HepG2 (cell line): Measurements from ENCODE around the gene PDCD10.

ENCODE experiments used
- CTCF ChIP-seq: sonication (generic); formaldehyde crosslinking; IDR thresholded peaks from 2 replicates; pipeline ENCODE4 v1.5.0; 2020; ENCODE audit warnings: mild to moderate bottlenecking, missing genetic modification reagents, moderate library complexity
- EZH2 ChIP-seq: conservative IDR thresholded peaks from 2 replicates; pipeline ENCODE4 v1.6.1; 2012; ENCODE audit warnings: mild to moderate bottlenecking, low read depth, low read length, moderate library complexity
- HMGXB3 ChIP-seq: sonication (generic); formaldehyde crosslinking; IDR thresholded peaks from 2 replicates; pipeline ENCODE4 v1.4.0; 2020; ENCODE audit warnings: missing genetic modification reagents, borderline replicate concordance
- POLR2AphosphoS5 ChIP-seq: IDR thresholded peaks from 2 replicates; pipeline ENCODE4 v1.6.1; 2012; ENCODE audit warnings: low read depth, low read length
- REL ChIP-seq: sonication (generic); formaldehyde crosslinking; conservative IDR thresholded peaks from 2 replicates; pipeline ENCODE4 v1.8.0; 2022; ENCODE audit warnings: mild to moderate bottlenecking, missing genetic modification reagents, moderate library complexity
- SNAPC5 ChIP-seq: sonication (generic); formaldehyde crosslinking; IDR thresholded peaks from 2 replicates; pipeline ENCODE4 v1.8.1; 2023; ENCODE audit warnings: mild to moderate bottlenecking, missing genetic modification reagents, borderline replicate concordance
- ZNF558 ChIP-seq: sonication (generic); formaldehyde crosslinking; IDR thresholded peaks from 2 replicates; pipeline ENCODE4 v1.9.0; 2022; ENCODE audit warnings: mild to moderate bottlenecking, missing genetic modification reagents, borderline replicate concordance

- TF ChIP-seq POLR2AphosphoS5 = no peak
- no peak for TF ChIP-seq SNAPC5 (CRISPR knock-in tag)
- no peak for TF ChIP-seq REL (CRISPR knock-in tag)
- TF ChIP-seq EZH2 = no peak
- no peak for TF ChIP-seq CTCF
- TF ChIP-seq HMGXB3 (CRISPR knock-in tag) = no peak
- TF ChIP-seq ZNF558 = no peak
Measured at GRCh38 chr3:167716920-167717319, 17.8 kb downstream of the PDCD10 start.
